NCI-H1417 treated with DMSO at 0.1 percent for 48 hours (cell line): Measurements from ENCODE around the gene PPM1M.

ENCODE experiments used
- DNase-seq: peaks from one replicate; lab custom pipeline; 2025; lab: John Stamatoyannopoulos, UW

The PPM1M gene

DNA sequence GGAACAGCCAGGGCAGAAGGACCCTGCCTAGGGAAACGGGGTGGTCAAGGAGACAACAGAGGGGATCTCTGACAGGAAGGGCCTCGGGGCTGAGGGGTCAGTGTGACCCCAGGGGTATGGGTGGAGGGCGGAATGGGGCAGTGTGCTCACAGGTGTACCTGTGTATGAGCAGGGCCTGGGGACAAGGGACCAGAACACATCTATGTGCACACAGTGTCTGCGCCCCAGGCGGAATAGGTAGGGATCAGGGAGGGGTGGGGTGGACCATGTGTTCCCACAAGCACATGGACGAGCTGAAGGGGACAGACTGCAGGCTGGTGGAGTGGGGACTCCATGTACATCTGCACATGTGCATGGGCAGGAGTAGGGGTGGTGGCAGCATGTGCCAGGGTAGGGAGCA, 15.1 kb upstream of the PPM1M start:
- no peak for DNase-seq

DNA sequence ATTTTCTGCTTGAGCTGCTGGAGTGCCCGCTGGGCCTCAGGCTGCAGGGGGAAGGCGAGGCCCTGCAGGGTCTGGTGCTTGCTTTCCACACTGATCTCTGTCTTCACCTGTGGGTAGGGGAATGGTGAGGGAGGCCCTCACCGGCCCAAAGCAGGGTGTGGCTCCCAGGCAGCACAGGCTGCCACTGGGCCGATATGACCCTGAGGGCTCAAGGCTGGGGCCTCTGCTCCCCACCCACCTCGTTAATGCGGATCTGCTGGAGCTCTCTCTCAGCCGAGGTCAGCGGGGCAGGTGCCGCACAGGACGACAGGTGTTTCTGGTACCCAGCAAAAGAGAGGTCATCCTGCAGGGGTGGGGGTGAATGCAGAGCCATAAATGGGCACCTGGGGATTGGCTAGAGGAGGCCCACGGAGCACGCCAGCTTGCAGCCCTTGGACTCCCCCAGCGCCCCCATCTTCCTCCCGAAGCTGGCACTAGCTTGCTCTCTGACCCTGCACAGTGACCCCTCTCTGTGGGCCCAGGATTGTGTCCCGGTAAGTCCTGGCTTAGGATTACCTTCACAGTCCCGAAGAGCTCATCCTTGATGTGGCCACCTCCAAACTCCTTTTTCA, 14.6 kb upstream of the PPM1M start:
- DNase-seq, result no peak

DNA sequence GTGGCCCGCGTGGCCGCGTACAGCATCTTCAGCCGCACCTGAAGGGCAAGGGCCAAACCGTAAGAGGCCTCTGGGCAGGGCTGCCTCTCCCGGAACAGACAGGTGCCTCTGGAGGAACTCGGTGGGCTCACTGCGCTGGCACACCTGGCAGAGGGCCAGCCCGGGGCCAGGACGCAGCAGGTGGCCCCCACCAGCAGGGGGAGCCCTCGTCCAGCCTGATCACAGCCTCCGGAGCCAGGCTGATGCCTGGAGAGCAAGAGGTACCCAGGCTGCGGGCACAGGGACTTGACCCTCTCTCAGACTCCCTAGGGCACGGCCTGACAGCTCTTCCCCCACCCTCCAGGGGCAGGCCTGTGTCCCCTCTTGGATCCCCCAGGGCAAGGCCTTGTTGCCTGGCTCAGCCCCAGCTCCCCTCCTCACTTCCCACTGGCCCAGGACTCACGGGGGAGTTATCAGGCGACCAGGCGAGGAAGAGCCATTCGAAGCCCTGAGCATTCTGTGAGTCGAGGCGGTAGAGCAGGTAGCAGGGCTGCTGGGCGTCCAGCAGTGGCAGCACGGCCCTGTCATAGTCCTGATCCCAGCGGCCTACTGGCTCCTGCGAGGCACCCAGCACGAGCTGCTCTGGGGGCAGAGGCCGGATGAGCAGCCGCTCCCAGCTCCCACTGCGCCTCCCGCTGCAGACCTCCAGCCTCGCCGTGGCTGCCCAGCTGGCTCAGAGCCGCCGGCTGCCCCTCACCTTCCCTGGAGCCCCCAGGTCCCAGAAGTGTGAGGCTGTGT, 13.9 kb upstream of the PPM1M start:
- no peak for DNase-seq

DNA sequence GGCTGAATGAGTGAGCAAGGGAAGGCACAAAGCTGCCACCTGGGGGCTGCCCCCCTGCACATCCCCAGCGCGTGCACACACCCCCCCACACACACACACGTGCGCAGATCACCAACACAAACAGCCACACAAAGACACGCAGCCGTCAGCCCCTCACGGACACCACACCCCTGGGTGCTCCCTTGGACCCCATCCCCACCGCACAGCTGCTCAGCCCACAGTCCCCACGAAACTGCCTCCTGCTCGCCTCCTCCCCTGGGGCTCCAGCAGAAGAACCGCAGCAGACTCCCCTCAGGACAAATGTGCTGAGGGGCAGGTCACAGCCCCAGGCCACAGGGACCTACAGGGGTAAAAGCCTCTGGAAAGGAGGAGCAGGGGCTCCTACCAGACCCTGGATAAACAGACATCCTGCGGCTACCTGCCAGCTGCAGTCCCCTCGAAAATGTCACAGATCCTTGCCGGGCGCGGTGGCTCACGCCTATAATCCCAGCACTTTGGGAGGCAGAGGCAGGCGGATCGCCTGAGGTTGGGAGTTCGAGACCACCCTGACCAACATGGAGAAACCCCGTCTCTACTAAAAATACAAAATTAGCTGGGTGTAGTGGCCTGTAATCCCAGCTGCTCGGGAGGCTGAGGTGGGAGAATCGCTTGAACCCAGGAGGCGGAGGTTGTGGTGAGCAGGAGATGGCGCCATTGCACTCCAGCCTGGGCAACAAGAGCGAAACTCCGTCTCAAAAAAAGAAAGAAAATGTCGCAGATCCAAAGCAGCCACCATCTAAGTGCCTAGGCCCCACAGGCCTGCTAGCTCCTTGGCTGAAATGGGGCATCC, 13.1 kb upstream of the PPM1M start:
- DNase-seq, result no peak

DNA sequence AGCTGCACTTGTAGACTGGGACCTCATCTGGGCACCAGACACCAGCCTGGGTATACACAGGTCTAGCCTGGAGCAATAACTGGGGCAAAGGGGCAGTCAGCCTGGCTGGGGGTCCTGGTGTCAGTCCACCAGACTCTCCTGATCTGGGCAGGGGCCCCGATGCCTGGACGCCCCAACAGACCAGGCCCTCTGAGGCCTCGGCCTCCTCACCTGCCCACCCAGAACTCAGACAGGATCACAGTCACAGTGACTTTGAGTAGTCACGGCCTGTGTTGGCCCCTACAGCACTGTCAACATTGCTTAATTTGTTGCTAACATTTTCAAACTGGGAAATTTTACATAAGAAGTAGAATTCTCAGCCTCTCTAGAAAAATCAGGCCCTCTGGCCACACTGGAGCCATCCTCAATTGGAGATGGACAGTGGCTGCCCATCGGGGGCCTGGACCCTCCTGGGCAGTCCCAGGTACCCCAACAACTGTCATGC, 12.4 kb upstream of the PPM1M start:
- no peak for DNase-seq

DNA sequence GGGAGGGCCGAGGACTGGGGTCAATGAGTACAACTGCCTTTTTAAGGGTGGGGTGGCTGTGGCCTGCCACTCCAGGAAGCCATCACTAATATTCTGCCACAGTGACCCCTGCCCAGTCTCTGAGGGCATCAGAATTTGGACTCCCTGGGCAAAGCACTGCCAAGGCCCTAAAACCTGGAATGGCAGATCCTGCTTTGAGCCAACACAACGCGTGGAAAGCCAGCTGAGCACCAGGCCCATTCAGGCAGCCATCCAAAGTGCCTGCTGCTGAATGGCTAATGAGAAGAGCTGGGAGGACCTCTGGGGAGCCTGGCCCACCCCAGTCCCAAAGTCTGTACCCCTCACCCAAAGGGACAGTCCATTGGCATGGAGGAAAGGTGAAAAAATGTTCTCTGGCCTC, 11.6 kb upstream of the PPM1M start:
- no peak for DNase-seq

DNA sequence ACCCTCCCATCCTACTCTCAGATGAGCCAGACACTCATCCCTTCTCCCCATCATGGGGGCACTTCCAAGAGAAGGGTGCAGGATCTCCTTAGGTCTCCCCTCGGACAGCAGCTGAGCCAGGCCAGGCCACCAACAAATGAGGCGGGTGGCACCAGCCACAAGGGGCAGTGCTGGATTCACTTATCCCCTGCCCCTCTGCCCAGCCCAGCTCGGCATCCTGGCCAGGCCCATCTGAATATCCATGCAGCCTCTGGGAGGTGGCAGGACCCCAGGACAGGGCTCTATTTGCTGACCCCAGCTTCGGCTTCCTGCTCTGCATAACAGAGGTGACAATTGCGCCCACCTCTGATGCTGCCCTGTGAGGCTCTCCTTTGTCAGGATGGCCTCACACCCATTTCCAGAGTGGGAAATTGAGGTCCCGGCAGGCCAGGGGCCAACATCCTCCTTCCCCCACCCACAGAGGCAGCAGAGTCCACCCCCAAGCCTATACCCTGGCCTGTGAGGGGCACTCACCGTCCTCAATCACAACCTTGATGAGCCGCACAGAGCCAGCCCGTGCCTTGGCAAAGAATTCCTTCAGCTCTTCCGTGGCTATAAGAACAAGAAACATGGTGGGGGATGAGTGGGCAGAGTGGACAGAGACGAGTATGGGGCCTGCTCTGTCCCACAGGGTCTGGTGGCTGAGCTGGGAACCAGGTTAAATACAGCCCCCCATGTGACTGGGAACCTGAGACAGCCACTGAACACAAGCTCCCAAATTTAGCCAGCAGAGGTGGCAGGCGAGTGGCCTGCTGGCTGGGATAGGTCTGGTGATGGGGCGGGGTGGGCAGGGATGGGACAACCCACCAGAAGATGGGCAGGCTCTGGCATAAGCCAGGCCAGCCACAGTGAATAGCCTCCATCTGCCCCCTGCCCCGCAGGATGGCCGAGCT, 10.8 kb upstream of the PPM1M start:
- no peak for DNase-seq

DNA sequence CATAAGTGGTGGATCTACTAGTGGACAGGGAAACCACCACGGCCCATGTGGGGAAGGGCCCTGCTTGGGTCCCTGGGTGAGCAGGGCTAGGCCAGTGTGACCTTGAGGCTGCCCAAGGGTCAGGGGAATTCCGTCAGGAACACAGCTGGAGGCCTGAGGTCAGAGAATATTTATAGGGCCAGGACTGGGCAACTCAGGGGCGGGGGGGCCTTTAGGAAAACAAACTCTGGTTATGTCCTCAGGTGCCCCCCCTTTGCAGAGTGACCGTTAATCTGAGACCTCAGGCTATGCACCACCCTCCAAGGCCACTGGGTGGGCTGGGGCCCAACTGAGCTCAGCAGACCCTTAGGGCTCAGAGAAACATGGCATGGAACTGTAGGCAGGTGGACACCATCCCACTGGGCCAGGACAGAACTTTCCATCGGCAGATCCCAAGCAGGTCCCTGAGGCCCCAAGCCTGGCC, 9.1 kb upstream of the PPM1M start:
- no peak for DNase-seq

DNA sequence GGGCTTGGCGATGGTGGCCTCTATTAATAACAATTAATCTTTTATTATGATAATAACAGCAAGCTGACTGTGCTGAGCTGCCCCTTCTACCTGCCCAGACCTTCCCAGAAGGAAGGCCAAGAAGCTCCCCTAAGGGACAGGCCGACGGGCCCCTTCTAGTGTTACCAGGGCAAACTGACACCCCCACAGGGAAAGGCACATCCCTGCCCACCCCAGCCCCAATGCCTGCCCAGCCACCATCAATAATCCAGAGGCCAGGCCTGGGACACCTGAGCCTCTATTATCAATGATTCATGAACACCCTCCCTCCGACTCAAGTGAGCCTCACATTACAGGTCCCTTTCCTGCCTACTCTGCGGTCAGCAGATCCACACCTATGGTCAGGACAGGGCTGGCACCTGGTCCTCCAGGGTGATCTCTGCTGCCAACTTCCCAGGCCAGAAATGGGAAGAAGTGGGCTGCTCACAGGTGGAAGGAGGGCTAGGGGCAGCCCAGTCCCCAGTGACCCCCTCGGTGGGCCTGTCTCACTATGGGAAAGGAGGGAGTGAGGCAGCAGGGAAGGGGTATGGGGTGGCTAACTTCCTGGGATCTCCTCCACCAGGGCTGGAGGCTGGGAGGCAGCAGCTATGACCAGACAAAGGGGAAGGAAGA, 8.4 kb upstream of the PPM1M start:
- DNase-seq, result no peak

DNA sequence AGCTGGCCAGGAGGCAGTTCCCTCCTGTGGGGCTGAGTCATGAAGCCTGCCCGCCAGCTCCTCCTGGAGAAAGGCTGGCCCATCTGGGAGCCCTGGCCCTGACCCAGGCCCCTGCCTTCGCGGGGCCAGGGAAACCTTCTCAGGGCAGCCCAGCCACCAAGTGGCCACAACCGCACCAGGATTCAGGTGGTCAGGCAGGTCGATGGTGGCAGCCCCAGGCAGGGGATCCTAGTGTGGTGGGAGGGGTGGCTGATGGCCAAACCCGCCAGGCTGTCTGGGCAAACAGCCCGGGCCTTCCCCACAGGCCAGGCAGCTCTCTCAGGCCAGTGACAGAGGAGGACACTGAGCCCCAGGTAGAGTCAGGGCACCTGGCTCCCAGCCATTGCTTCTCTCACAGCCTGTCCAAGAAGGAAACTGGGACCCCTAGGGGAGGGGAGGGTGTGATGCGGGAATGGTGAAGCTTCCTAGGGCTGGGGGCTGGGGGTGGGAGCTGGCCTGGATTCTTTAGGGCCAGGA, 7.8 kb upstream of the PPM1M start:
- DNase-seq, result no peak

DNA sequence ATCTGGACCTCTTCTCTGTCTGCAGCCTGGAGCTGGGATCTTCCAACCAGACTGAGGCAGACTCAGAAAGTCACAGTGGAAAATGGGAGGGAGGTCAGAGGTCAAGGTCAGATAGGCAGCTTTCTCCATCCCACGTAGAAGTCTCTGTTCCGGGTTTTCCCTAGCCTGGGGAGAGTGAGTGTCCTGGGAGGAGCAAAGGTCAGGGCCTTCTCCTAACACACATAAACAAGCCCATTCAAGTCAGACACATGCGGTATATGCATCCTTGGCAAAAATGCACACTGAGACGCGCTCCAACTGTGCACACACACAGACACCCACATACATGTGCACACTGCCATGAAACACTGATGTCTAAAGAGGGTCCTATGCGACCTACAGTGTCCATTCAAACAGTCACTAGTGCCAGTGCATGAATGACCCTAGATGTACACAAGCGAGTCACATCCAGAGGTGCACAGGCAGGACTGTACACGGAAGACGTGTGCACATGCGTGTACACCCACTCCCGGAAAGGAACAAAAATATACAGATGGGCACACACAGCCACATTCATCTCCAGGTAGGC, 7.3 kb upstream of the PPM1M start:
- no peak for DNase-seq

DNA sequence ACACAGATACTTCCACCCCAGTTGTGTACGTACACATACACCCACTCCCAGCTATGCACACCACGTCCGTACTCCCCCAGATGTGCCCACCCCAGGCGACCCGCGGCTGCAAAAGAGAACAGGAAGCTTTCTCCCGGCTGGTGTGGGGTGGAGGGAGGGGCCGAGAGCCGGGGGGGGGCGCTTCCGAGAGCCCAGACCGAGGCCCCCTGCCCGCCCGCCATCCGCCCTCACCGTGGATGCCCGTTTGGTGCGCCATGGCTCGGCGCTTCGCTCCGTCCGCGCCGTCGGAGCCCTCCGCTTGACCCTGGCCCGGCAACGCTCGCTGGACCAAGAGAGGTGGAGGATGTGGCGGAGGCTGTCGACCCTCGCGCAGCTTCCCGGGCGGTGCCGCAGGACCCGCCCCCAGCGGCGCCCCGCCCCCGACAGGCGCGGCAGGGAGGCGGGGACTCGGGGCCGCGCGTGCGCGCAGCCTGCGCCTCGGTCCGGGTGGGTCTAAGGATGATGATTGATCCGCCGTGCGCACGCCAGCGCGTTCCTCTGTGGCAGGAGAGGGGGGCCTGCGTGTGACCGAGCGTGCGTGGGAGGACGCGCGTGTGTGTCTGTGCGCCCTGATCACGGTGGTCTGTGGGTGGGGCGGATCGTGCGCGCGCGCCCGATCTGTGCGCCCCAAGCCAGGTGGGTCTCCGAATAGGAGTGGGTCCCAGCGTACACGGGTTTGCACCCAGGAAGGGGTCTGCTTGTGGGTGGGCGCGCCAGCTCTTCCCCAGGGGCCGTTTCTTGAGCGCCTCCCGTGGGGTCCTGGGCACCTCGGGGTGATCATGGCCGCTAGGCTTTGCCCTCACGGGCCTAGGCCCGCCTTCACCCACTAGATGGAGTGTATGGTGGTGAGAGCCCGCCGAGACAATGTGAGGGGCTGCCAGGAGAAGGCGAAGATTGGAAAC, 6.5 kb upstream of the PPM1M start, which contains the start of gene TWF2:
Gene TWF2, minus strand, starts transcription at position 398 of the 941 bp plus-strand sequence. Its CDS starts 142 bp downstream, at position 256.
- DNase-seq, result no peak

DNA sequence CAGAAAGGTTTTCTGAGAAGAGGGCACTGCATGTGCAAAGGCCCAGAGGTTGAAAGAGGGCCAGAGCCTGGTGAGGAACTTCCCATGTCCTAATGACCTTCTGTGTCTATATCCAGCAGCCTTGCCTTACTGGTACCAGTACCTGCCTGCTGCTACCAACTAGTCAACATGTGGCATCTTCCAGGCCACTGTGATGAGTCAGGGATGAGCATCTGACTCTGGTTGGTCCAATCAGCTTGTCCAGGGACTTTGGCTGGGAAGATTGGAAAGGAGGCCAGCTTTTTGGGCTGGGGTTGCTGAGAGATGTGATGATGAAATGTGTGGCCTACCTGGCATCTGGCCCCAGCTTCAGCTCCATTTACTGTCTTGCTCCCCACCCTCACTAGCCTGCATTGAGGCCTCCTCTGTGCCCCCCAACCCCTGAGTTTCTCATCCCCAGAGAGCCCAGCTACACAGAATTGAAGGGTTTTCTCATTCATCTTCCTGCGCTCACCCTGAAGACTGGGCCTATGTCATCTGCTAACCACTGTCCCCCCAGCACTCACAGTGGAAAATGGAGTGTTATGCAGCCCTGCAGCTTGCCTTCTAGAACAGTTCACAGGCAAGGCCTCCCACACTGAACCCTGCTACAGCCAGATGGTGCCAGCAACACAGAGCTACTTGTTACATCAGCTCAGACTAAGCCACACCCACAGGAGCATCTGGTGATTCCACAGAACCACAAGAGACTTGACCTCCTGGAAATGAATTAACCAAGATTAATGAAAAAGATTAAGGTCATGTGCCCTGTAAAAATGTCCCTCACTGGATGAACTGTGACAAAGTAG, 5.3 kb upstream of the PPM1M start:
- no peak for DNase-seq

DNA sequence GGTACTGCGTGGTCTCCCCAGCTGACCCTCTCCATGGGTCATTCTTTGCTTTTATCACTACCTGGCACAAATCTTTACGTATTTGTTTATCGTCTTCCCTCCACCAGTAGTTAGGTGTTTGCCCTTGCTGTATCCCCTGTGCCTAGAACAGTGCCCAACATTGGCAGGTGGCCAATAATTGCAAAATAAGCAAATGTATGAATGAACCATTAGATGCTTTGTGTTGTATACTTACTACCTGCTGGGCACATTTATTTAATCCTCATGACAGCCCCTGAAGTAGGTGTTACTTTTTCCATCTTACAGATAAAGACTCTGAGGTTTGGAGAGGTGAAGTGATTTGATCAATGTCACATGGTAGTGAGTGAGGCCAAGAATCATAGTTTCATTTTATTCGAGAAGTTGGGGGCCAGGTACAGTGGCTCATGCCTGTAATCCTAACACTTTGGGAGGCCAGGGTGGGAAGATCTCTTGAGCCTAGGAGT, 4.6 kb upstream of the PPM1M start:
- no peak for DNase-seq

DNA sequence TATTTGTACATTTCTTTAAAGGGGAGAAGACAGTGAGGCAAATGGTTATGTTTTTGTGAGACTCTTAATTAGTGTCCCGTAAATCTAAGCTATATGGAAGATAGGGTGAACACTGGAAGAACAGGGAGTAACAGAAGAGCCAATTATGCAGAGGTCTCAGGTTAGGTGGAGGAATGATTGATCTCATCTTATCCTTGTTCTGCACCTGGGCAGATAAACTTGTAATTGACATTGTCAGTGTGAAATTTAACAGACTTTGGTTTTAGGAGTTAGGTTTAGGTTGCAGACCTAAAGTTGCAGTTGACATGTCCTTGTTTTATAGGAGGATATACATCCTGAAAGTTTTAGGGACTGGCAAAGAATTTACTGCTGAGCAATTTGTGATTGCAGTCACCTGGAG, 3.5 kb upstream of the PPM1M start:
- no peak for DNase-seq

DNA sequence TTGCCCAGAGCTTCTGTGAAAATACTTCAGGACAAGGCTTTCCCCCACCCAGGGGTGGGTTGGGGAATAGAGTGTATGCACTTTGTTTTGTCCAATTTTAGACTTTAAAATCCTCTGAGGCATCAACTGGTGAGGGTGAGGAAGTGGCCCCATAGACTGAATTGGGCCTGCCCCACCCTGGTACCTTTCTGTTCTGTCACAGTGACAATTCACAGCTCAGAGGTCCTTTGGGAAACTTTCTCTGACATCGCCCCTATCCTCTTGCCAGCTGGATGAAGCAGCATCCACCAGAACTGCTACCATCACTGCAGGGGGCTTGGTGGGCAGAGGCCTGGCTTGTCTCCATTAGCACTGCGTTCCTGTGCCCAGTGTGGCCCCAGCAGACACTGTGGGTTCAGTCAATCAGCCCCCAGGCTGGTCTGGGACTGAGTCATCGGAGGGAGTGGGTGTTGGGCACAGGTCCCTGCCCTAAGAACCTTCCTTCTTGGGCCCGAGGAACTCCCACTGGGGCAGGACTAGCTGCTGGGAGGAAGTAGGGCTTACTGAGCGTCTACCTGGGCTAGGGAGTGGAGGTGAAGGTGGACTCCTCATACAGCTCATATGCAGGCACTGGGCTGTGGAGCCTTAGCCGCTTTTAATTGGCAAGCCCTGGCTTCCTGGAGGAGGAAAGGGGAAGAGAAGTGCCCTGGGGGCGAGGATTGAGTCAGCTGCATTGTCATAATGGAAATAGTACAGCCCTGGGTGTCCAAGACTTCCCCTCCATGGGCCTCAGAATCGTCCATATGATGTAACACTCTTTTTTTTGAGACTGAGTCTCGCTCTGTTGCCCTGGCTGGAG, 1.5 kb upstream of the PPM1M start:
- DNase-seq, result no peak

DNA sequence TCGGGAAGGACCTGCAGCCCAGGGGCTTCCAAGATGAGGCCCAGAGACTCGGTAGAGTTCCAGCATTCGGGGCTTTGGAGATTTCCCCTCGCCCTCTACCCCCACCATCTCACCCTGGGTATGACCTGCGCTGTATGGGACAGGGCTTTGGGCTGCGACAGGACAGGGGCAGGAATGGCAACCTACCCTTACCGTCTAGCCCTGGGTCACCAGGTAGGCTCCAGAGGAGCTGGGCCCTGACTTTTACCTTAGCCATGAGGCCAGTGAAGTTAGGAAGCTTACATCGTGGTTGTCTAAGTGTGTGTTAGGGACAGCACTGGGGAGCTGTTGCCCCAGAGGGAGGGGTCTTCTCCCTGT, 683 bp downstream of the PPM1M start:
- DNase-seq, result no peak
